OCI-LY1 (cell line): ENCODE measurements around the gene B3GAT1.

Source experiments
- H2AFZ ChIP-seq: fragments of 200-600 bp; sonication (generic), shearing (Covaris generic); 2 replicates; pipeline ENCODE4 v1.6.0; 2014; ENCODE audit warnings: antibody characterized with exemption, mild to moderate bottlenecking, low read length
- H3F3A ChIP-seq: fragments of 200-600 bp; sonication (generic), shearing (Covaris generic); 2 replicates; pipeline ENCODE4 v1.6.0; 2014; ENCODE audit warnings: mild to moderate bottlenecking, antibody characterized with exemption, low read length, moderate library complexity; ENCODE audit not compliant: insufficient read depth
- H3K27ac ChIP-seq: fragments of 200-600 bp; sonication (generic); 2 replicates; pipeline ENCODE4 v1.5.1; 2014; ENCODE audit warnings: low read length, mixed run types, mild to moderate bottlenecking, low read depth; ENCODE audit not compliant: poor library complexity, severe bottlenecking
- H3K27me3 ChIP-seq: fragments of 200-600 bp; sonication (generic); 2 replicates; pipeline ENCODE4 v1.6.0; 2014; ENCODE audit warnings: antibody characterized with exemption, mild to moderate bottlenecking, low read length, moderate library complexity; ENCODE audit not compliant: insufficient read depth
- H3K36me3 ChIP-seq: fragments of 200-600 bp; sonication (generic); 2 replicates; pipeline ENCODE4 v1.6.1; 2014; ENCODE audit warnings: mild to moderate bottlenecking, antibody characterized with exemption, low read length, moderate library complexity, mixed read lengths; ENCODE audit not compliant: insufficient read depth
- H3K4me1 ChIP-seq: fragments of 200-600 bp; sonication (generic); 2 replicates; pipeline ENCODE4 v1.5.1; 2014; ENCODE audit warnings: mild to moderate bottlenecking, low read length, moderate library complexity; ENCODE audit not compliant: insufficient read depth, severe bottlenecking
- H3K4me2 ChIP-seq: fragments of 200-600 bp; sonication (generic), shearing (Covaris generic); 2 replicates; pipeline ENCODE4 v1.6.1; 2014; ENCODE audit warnings: low read length
- H3K4me3 ChIP-seq: fragments of 200-600 bp; sonication (generic); 2 replicates; pipeline ENCODE4 v1.5.1; 2014; ENCODE audit warnings: low read length, low read depth, mild to moderate bottlenecking, mixed read lengths; ENCODE audit not compliant: poor library complexity, severe bottlenecking
- H3K79me2 ChIP-seq: fragments of 200-600 bp; shearing (Covaris generic); 2 replicates; pipeline ENCODE4 v1.6.1; 2016; ENCODE audit warnings: mixed run types, low read length, mixed read lengths; ENCODE audit not compliant: insufficient read depth
- H3K9ac ChIP-seq: fragments of 200-600 bp; sonication (generic), shearing (Covaris generic); 2 replicates; pipeline ENCODE4 v1.6.1; 2014; ENCODE audit warnings: mild to moderate bottlenecking, low read length, mixed read lengths
- H3K9me2 ChIP-seq: fragments of 200-600 bp; sonication (generic), shearing (Covaris generic); 2 replicates; pipeline ENCODE4 v1.6.1; 2014; ENCODE audit warnings: low read depth, mild to moderate bottlenecking, low read length, mixed read lengths
- H3K9me3 ChIP-seq: fragments of 200-600 bp; shearing (Covaris generic); 2 replicates; pipeline ENCODE4 v1.6.1; 2014; ENCODE audit warnings: low read length, mixed read lengths
- H4K20me1 ChIP-seq: fragments of 200-600 bp; sonication (generic), shearing (Covaris generic); 2 replicates; pipeline ENCODE4 v1.6.0; 2016; ENCODE audit warnings: mild to moderate bottlenecking, low read length; ENCODE audit not compliant: insufficient read depth
- CTCF ChIP-seq: fragments of 200-600 bp; sonication (generic), shearing (Covaris generic); IDR thresholded peaks from 2 replicates; pipeline ENCODE4 v1.5.1; 2017; ENCODE audit warnings: mild to moderate bottlenecking, antibody characterized with exemption, low read length, moderate library complexity, mixed read lengths
- EZH2 ChIP-seq: fragments of 200-600 bp; sonication (generic), shearing (Covaris generic); IDR thresholded peaks from 2 replicates; pipeline ENCODE4 v1.8.0; 2017; ENCODE audit warnings: borderline replicate concordance, mixed run types, mild to moderate bottlenecking, antibody characterized with exemption, low read length, moderate library complexity, mixed read lengths

B3GAT1 gene

GRCh38 chr11:134356656-134357544, 55.1 kb downstream of the B3GAT1 start:
- Histone ChIP-seq H3K4me2 (no peak overlapping the region), H3K4me3 (no peak overlapping the region), H3K79me2 (no peaks in the 10 kb centered on the region), H3K27ac (no peak overlapping the region), H3K9me2 (no peaks in the 10 kb centered on the region), H3K4me1 (no peaks in the 10 kb centered on the region), H3K9me3 (no peaks in the 10 kb centered on the region), H3K9ac (no peak overlapping the region), H3F3A (no peaks in the 10 kb centered on the region), H3K27me3 (no peaks in the 10 kb centered on the region), H2AFZ (no peak overlapping the region), H4K20me1 (no peaks in the 10 kb centered on the region), H3K36me3 (no peaks in the 10 kb centered on the region)
- TF ChIP-seq CTCF (no peak), EZH2 (no peak)

GRCh38 chr11:134355656-134356055, 56.4 kb downstream of the B3GAT1 start:
- Histone ChIP-seq H3K4me2 (no peak overlapping the region), H3K27ac (no peak overlapping the region)

GRCh38 chr11:134355136-134355535, 56.9 kb downstream of the B3GAT1 start:
- no peak overlapping the region for H3K27ac ChIP-seq
- no peak overlapping the region for H3K4me2 ChIP-seq

More at GRCh38 chr11:134355656-134356055, 56.4 kb downstream of the B3GAT1 start:
- no peaks in the 10 kb centered on the region for H3K9me2 ChIP-seq
- no peaks in the 10 kb centered on the region for H3K79me2 ChIP-seq
- H3K4me1 ChIP-seq = no peaks in the 10 kb centered on the region
- H4K20me1 ChIP-seq = no peaks in the 10 kb centered on the region
- H3F3A ChIP-seq = no peaks in the 10 kb centered on the region
- no peak overlapping the region for H3K9ac ChIP-seq
- H3K9me3 ChIP-seq = no peaks in the 10 kb centered on the region
- H3K36me3 ChIP-seq = no peaks in the 10 kb centered on the region
- TF ChIP-seq CTCF (no peak), EZH2 (no peak)
- H3K4me3 ChIP-seq = no peak overlapping the region
- H3K27me3 ChIP-seq = no peaks in the 10 kb centered on the region
- no peak overlapping the region for H2AFZ ChIP-seq

More at GRCh38 chr11:134355136-134355535, 56.9 kb downstream of the B3GAT1 start:
- Histone ChIP-seq H3K4me3 (no peak overlapping the region), H4K20me1 (no peaks in the 10 kb centered on the region), H3F3A (no peaks in the 10 kb centered on the region), H3K9me2 (no peaks in the 10 kb centered on the region), H3K9me3 (no peaks in the 10 kb centered on the region), H3K36me3 (no peaks in the 10 kb centered on the region), H3K79me2 (no peaks in the 10 kb centered on the region), H2AFZ (no peak overlapping the region), H3K4me1 (no peaks in the 10 kb centered on the region), H3K9ac (no peak overlapping the region), H3K27me3 (no peaks in the 10 kb centered on the region)
- TF ChIP-seq EZH2 (no peak), CTCF (no peak)
